Common myeloid progenitor, CD34-positive (primary cell): ENCODE measurements around the gene RALGDS.

Experiments used
- CTCF ChIA-PET: fragments of 350-600 bp; sonication (Branson Sonifier 250); formaldehyde crosslinking; loops from one replicate; lab custom pipeline; 2021; ENCODE audit warnings: antibody characterized with exemption; lab: Charles Lee
- POLR2A ChIA-PET: fragments of 350-600 bp; sonication (Branson Sonifier 250); formaldehyde crosslinking; loops from one replicate; lab custom pipeline; 2021; ENCODE audit warnings: antibody characterized with exemption; lab: Charles Lee
- DNase-seq, 3 donors: peaks; one replicate each; pipeline versions ENCODE4 v3.0.0 to v3.0.0-alpha.2; 2013
- H3K27ac ChIP-seq, 2 experiments: 1 replicate in 1 of 2; 2 replicates in 1 of 2; pipeline ENCODE4 v1.7.0; 2013; ENCODE audit warnings: inconsistent platforms in 2 of 2, low read length in 2 of 2, mild to moderate bottlenecking in 2 of 2, low read depth in 1 of 2, moderate library complexity in 1 of 2; ENCODE audit not compliant: severe bottlenecking in 2 of 2, insufficient read depth in 1 of 2, poor library complexity in 1 of 2
- H3K27me3 ChIP-seq, 5 experiments: replicated peaks in 2 of 5; 1 replicate in 3 of 5; 2 replicates in 2 of 5; pipeline versions ENCODE4 v1.6.1 to v1.7.0; 2013; ENCODE audit warnings: low read length in 4 of 5, mild to moderate bottlenecking in 2 of 5, moderate library complexity in 2 of 5, inconsistent platforms in 1 of 5; ENCODE audit not compliant: insufficient read depth in 5 of 5, control insufficient read depth in 4 of 5
- H3K36me3 ChIP-seq, 4 experiments: 1 replicate in 2 of 4; 2 replicates in 2 of 4; pipeline versions ENCODE4 v1.6.1 to v1.7.0; 2013; ENCODE audit warnings: low read length in 3 of 4, control low read depth in 1 of 4, mild to moderate bottlenecking in 1 of 4; ENCODE audit not compliant: control insufficient read depth in 4 of 4, insufficient read depth in 4 of 4
- H3K4me1 ChIP-seq, 4 experiments: 1 replicate in 3 of 4; 2 replicates in 1 of 4; pipeline versions ENCODE4 v1.6.1 to v1.7.1; 2013; ENCODE audit warnings: low read length in 3 of 4, mild to moderate bottlenecking in 3 of 4, control low read depth in 1 of 4, inconsistent platforms in 1 of 4, moderate library complexity in 1 of 4; ENCODE audit not compliant: control insufficient read depth in 4 of 4, insufficient read depth in 4 of 4; ENCODE audit errors: control extremely low read depth in 1 of 4
- H3K4me3 ChIP-seq, 7 experiments: 1 replicate in 4 of 7; 2 replicates in 3 of 7; pipeline versions ENCODE4 v1.5.1 to v1.7.0; 2013; ENCODE audit warnings: mild to moderate bottlenecking in 7 of 7, low read length in 6 of 7, moderate library complexity in 6 of 7, inconsistent platforms in 2 of 7, low read depth in 2 of 7, control low read depth in 1 of 7; ENCODE audit not compliant: insufficient read depth in 4 of 7, control insufficient read depth in 1 of 7; ENCODE audit errors: extremely low read depth in 1 of 7
- H3K9me3 ChIP-seq, 5 experiments: 1 replicate in 4 of 5; 2 replicates in 1 of 5; pipeline versions ENCODE4 v1.6.1 to v1.7.1; 2013; ENCODE audit warnings: low read length in 4 of 5, mild to moderate bottlenecking in 2 of 5, inconsistent platforms in 1 of 5, low read depth in 1 of 5, moderate library complexity in 1 of 5; ENCODE audit not compliant: control insufficient read depth in 4 of 5, insufficient read depth in 2 of 5; ENCODE audit errors: control extremely low read depth in 1 of 5
- WGBS: methylation state at CpG from one replicate; pipeline ENCODE4 v1.1.5; 2013; ENCODE audit not compliant: insufficient coverage; 5-methylcytosine and 5-hydroxymethylcytosine counted together

The RALGDS gene

DNA sequence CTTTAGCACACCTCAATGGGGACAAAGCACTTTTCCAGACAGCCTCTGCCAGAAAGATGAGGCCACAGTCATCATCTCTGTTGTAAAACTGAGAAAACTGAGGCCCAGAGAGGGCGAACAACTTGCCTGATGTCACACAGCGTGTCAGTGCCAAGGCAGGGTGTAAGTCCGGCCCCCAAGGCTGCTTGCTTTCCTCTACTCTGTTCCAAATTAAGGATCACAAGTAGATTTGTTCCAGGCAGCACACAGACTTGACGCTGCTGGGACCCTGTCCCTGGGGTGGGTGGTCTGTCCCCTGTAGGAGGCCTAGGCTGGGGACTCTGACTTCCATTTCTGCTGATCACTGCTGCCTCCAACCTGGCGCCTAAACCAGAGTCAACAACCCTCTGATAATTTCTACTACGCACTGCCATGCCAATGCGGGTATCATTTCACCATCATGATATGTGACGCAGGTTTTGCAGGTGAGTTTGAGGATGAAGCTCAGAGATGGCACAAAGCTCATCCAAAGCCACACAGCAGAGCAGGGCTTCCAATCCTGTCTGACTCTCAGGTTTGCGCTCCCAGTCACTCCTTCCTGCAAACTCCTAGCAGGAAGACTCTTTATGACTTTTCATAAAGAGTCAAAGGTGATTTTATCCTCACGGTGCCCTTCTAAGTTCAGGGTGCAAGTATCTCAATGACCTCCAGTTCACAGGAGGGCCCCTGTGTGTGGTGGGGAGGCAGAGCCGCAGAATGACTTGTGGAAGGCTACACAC, 13.5 kb upstream of the RALGDS start:
- H3K4me3 ChIP-seq = peak overlapping the region in 1 of 7 experiments; percentile 42
- peaks cover 0 to 10% (median 3%) of the 10 kb centered on the region in 4 experiments for H3K36me3 ChIP-seq
- ChIA-PET POLR2A (interaction anchor here (1.0 to 4.3 kb wide), 5 partner anchors 10 to 21 kb away, joined by 3 to 66 read pairs (median 15); partner anchors contain the start of gene RALGDS), CTCF (interaction anchor here (1.0 to 6.4 kb wide), 9 partner anchors 11 to 55 kb away, joined by 3 to 71 read pairs (median 10); partner anchors contain the start of gene RALGDS)
- 91% methylated on average over 10 of the region's 11 CpGs for WGBS
- no peaks in the 10 kb centered on the region for H3K27me3 ChIP-seq
- H3K27ac ChIP-seq = peak overlapping the region; percentile 97 to 98
- peaks cover 3 to 75% (median 64%) of the 10 kb centered on the region in 4 experiments for H3K4me1 ChIP-seq
- DNase-seq = no peak
- H3K9me3 ChIP-seq = no peaks in the 10 kb centered on the region

DNA sequence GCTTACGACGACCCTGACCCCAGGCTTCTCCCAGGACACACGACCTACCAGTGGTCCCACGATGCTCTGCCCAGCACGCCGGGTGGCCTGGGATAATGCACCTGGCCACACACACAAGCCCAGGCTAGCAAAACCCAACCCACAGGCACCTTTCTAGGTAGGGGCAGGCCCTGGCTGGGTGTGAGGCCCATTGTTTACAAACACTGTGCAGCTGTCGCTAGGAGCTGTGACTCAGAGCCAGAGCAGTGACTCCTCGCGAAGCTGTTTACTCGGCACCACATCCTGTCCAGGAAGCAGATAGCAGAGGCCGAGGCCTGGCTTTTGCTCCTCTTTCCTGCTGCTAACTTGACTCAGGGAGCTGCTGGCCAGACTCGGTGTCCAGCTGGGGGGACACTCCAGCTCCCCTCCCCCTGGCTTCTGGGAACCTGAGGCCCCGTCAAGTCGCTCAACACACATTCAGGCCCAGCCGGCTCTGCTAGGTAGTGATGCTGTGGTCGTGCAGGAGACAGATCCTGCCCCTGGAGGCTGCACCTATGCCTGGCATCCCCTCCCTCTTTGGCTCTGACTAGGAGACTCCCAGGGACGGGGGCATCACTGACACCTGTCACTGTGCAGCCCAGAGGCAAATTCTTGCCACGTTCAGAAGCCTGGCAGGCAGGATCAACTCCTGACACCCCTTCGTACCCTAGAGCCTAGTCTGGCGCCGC, 12.8 kb upstream of the RALGDS start:
- CTCF ChIA-PET = interaction anchor here (0.9 to 6.4 kb wide), 15 partner anchors 11 to 141 kb away, joined by 3 to 71 read pairs (median 5); partner anchors contain the start of gene RALGDS
- H3K9me3 ChIP-seq = no peaks in the 10 kb centered on the region
- peak overlapping the region; percentile 97 to 98 for H3K27ac ChIP-seq
- POLR2A ChIA-PET = interaction anchor here (0.9 to 4.3 kb wide), 8 partner anchors 10 to 27 kb away, joined by 3 to 66 read pairs (median 6); partner anchors contain the start of gene RALGDS
- DNase-seq = peak; percentile 96 to 98 (median 97)
- peak overlapping the region in 2 of 7 experiments; percentile 25 to 42 for H3K4me3 ChIP-seq
- H3K36me3 ChIP-seq = peaks cover 0 to 13% (median 4%) of the 10 kb centered on the region in 4 experiments
- peaks cover 3 to 72% (median 59%) of the 10 kb centered on the region in 4 experiments for H3K4me1 ChIP-seq
- no peaks in the 10 kb centered on the region for H3K27me3 ChIP-seq
- WGBS = 53% methylated on average over 17 of the region's 21 CpGs

DNA sequence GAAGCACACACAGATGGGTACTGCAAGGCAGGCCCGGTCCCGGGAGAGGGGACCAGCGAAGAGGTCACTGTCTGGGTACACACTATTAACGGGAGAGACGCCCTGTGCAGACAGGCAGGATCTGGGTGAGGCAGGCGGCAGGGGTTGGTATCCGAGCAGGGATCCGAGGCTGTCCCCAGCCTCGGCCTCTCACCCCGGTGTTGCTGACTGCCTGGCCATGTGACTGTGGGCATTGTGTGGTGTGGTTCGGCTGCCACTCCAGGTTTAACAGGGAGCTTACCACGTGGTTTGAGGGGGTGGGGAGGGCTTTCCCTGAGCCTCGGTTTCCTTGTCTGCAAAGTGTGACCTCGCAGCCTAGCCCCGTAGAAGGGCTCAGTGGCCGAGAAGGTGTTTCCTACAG, 11.1 kb upstream of the RALGDS start:
- Histone ChIP-seq H3K9me3 (no peaks in the 10 kb centered on the region), H3K27ac (peak overlapping the region; percentile 4 to 98), H3K36me3 (peaks cover 0 to 16% (median 5%) of the 10 kb centered on the region in 4 experiments), H3K4me1 (peaks cover 3 to 71% (median 55%) of the 10 kb centered on the region in 4 experiments), H3K27me3 (no peaks in the 10 kb centered on the region), H3K4me3 (no peak overlapping the region)
- no peak for DNase-seq
- 95% methylated on average over 15 of the region's 16 CpGs for WGBS
- ChIA-PET CTCF (interaction anchor here (0.8 to 3.4 kb wide), 8 partner anchors 10 to 99 kb away, joined by 3 to 37 read pairs (median 6); partner anchors contain the start of gene RALGDS), POLR2A (interaction anchor here (1.5 to 4.3 kb wide), 3 partner anchors 11 to 19 kb away, joined by 5 to 36 read pairs (median 15); partner anchors contain the start of gene RALGDS)

DNA sequence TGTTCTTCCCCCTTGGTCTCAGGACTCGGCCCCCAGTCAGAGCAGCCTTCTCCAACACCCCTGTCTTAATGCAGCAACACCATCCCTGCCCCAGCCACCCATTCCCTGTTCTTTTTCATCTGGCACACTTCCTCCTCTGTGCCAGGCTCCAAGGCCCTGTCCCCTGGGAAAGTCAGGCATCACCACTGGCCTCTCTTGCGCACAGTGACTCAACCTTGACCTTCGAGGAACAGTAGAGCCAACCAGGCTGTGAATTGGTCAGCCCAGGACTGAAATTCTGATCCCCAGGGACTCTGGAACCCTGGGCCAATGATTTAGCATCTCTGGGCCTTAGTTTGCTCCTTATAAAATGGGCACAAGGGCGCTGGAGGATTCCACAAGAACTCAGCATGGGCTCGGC, 10.5 kb upstream of the RALGDS start:
- Histone ChIP-seq H3K4me3 (no peak overlapping the region), H3K36me3 (peaks cover 0 to 16% (median 5%) of the 10 kb centered on the region in 4 experiments), H3K9me3 (no peaks in the 10 kb centered on the region), H3K27me3 (no peaks in the 10 kb centered on the region), H3K4me1 (peaks cover 3 to 77% (median 60%) of the 10 kb centered on the region in 4 experiments), H3K27ac (peak overlapping the region; percentile 4 to 73)
- ChIA-PET POLR2A (interaction anchor here (1.5 kb wide), 1 partner anchor 19 kb away, joined by 5 read pairs; no protein-coding TSS in a partner anchor), CTCF (interaction anchor here (0.8 to 1.5 kb wide), 4 partner anchors 13 to 19 kb away, joined by 3 to 4 read pairs (median 3); no protein-coding TSS in a partner anchor)
- DNase-seq = no peak
- WGBS = 98% methylated on average over 4 of the region's 5 CpGs

DNA sequence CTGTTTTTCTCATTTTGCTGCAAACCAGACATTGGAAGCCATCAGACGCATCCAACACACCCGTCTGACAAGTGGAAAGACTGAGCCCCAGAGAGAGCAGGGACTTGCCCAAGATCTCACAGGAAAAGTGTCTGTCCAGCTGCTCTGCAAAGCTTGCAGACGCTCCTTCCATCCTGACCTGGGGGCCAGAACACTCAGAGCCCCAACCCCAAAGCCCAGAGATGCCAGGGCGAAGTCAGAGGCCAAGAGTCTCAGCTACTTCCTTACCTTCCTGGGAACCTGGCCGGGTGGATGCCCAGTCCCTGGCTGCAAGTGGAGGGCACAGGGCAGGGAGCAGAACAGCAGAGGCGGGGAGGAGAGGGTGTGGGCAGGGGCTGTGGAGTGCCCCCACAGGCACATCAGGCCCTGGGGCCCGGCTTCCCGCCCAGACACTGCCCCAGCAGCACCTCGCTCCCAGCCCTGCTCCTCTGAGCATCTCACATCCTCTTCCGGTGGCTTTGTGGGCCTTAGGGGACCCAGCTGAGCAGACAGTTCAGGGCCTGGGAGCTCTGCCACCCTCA, 9.7 kb upstream of the RALGDS start:
- no peak for DNase-seq
- Histone ChIP-seq H3K4me3 (no peak overlapping the region), H3K4me1 (peaks cover 3 to 79% (median 59%) of the 10 kb centered on the region in 4 experiments), H3K27ac (peak overlapping the region in 1 of 2 experiments; percentile 30), H3K27me3 (no peaks in the 10 kb centered on the region), H3K9me3 (no peaks in the 10 kb centered on the region), H3K36me3 (peaks cover 0 to 16% (median 5%) of the 10 kb centered on the region in 4 experiments)
- POLR2A ChIA-PET = interaction anchor here (1.5 kb wide), 1 partner anchor 18 kb away, joined by 5 read pairs; no protein-coding TSS in a partner anchor
- 82% methylated on average over 7 of the region's 10 CpGs for WGBS
- CTCF ChIA-PET = interaction anchor here (1.2 to 1.8 kb wide), 4 partner anchors 13 to 18 kb away, joined by 3 to 7 read pairs (median 3); no protein-coding TSS in a partner anchor

DNA sequence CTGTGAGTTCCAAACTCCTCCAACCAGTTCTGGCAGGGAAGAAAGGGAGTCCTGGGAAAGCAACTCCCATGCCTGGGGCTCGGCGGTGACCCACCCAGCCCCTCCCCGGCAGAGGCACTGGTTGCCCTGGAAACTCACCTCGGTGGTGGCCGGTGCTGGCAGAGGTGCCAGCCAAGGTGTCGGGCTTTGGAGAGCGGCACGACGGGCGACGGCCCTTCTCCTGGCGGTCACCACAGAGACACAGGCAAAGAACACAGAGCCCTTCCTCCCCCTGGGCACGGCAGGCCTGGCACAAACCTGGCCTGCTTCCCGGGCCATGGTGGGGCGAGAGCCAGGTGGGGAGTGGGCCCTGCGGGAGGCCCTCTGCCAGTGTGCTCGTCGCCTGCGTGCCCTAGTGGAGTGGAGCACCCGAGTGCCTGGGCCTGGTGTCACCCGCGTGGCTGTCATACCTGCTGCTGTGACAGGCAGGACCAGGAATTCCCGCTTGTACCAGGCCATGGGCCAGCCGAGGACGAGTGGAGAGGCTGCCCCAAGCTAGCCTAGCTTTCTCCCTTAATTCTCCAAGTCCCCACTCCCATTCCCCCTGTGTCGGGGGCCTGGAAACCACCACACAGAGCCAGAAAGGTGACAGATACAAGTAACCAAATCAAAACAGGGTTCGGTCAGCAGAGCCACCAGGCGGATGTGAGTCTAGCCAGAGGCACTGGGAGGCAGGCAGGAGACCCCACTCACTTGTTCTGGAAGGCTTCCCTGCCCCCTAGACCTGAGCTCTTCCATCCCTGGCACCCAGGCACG, 8.2 kb upstream of the RALGDS start:
- Histone ChIP-seq H3K27me3 (no peaks in the 10 kb centered on the region), H3K9me3 (no peaks in the 10 kb centered on the region), H3K27ac (no peak overlapping the region), H3K4me1 (peaks cover under 1 to 79% (median 58%) of the 10 kb centered on the region in 4 experiments), H3K36me3 (peaks cover 0 to 12% (median 5%) of the 10 kb centered on the region in 4 experiments), H3K4me3 (no peak overlapping the region)
- CTCF ChIA-PET = interaction anchor here (1.5 to 3.9 kb wide), 3 partner anchors 15 to 16 kb away, joined by 4 to 13 read pairs (median 7); no protein-coding TSS in a partner anchor
- 97% methylated on average over 24 of the region's 29 CpGs for WGBS
- no peak for DNase-seq
- POLR2A ChIA-PET = interaction anchor here (2.9 kb wide), 1 partner anchor 17 kb away, joined by 8 read pairs; no protein-coding TSS in a partner anchor
